Endothelial cell of umbilical vein (primary cell): ENCODE data around the gene PRPF40B.

Experiments used
- EZH2 ChIP-seq: IDR thresholded peaks from 2 replicates; pipeline ENCODE4 v1.6.1; 2012; ENCODE audit warnings: borderline replicate concordance, low read depth, mild to moderate bottlenecking, moderate library complexity, low read length, inconsistent platforms; ENCODE audit not compliant: severe bottlenecking
- GATA2 ChIP-seq: IDR thresholded peaks from 2 replicates; pipeline ENCODE4 v1.7.0; 2011; ENCODE audit warnings: low read depth, mild to moderate bottlenecking, moderate library complexity, mixed read lengths, low read length; ENCODE audit not compliant: insufficient read length, insufficient read depth
- JUN ChIP-seq: IDR thresholded peaks from 2 replicates; pipeline ENCODE4 v1.6.1; 2011; ENCODE audit warnings: borderline replicate concordance, low read depth; ENCODE audit not compliant: insufficient read length, insufficient read depth
- MYC ChIP-seq: IDR thresholded peaks from one replicate; pipeline ENCODE4 v1.6.1; 2011; ENCODE audit warnings: mild to moderate bottlenecking, low read depth, low read length
- POLR2A ChIP-seq: IDR thresholded peaks from 2 replicates; pipeline ENCODE4 v1.6.1; 2012; ENCODE audit warnings: low read depth, mild to moderate bottlenecking, control low read depth, low read length
- POLR2AphosphoS5 ChIP-seq: IDR thresholded peaks from 2 replicates; pipeline ENCODE4 v1.6.1; 2012; ENCODE audit warnings: low read depth, mild to moderate bottlenecking, control low read depth, low read length, moderate library complexity; ENCODE audit not compliant: insufficient read depth
- TF ChIP-seq, protein P1 (sequence below), 2 donors: IDR thresholded peaks; 1 replicate in 1 of 2; 2 replicates in 1 of 2; pipeline ENCODE4 v1.5.1; 2011; ENCODE audit warnings: low read length in 2 of 2, mild to moderate bottlenecking in 2 of 2, moderate library complexity in 2 of 2, control low read depth in 1 of 2, inconsistent platforms in 1 of 2, low read depth in 1 of 2; ENCODE audit not compliant: insufficient read depth in 1 of 2; ENCODE audit errors: extremely low read depth in 1 of 2
- TF ChIP-seq, protein P2 (sequence below): IDR thresholded peaks from 2 replicates; pipeline ENCODE4 v1.6.1; 2011; ENCODE audit not compliant: insufficient read depth, insufficient read length

DNA sequence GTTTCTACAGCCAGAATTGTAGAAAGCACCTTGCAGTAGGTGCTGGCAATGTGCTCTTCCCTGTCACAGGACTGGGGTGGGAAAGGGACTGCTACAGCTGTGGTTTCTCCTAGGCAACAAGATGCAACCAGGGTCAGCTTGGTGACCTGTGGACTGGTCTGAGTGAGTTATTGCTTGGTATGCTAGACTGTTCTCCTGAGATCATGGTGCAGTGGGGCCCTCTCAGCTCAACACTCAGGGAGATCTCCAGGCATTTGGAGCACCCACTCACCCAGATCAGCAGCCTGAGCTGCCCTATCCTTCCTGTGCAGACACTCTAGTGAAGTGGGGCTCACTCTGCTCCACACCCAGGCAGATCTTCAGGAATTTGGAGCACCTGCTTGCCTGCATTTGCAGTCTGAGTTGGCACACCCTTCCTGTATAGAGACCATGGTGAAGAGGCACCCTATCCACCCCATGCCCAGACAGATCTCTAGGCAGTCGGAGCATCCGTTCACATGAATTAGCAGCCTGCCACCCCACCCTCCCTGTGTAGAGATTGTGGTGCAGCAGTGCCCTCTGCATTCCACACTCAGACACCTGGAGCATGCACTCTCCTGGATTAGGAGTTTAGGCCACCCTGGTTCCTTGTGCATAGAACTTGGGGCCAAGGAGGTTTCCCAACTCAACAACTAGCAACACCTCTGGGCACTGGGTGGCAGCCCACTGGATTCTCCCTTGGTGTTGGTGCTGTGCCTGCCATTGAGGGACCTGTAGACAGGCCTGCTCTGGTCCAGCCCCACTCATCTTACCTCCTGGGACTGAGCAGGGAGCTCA is 14.1 kb upstream of the PRPF40B start:
- TF ChIP-seq, protein P1, sequence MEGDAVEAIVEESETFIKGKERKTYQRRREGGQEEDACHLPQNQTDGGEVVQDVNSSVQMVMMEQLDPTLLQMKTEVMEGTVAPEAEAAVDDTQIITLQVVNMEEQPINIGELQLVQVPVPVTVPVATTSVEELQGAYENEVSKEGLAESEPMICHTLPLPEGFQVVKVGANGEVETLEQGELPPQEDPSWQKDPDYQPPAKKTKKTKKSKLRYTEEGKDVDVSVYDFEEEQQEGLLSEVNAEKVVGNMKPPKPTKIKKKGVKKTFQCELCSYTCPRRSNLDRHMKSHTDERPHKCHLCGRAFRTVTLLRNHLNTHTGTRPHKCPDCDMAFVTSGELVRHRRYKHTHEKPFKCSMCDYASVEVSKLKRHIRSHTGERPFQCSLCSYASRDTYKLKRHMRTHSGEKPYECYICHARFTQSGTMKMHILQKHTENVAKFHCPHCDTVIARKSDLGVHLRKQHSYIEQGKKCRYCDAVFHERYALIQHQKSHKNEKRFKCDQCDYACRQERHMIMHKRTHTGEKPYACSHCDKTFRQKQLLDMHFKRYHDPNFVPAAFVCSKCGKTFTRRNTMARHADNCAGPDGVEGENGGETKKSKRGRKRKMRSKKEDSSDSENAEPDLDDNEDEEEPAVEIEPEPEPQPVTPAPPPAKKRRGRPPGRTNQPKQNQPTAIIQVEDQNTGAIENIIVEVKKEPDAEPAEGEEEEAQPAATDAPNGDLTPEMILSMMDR (IDR thresholded peaks at IDR 0.05; ENCODE audit: extremely low read depth in 1 of 2, insufficient read depth in 1 of 2, low read depth in 1 of 2, low read length in 2 of 2), result no peak
- TF ChIP-seq EZH2 (no peak), MYC (no peak), POLR2AphosphoS5 (no peak), GATA2 (no peak), POLR2A (no peak), JUN (no peak)
- TF ChIP-seq, protein P2, sequence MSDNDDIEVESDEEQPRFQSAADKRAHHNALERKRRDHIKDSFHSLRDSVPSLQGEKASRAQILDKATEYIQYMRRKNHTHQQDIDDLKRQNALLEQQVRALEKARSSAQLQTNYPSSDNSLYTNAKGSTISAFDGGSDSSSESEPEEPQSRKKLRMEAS, result no peak
